Measurements from ENCODE around the gene MYCL. TPM values are rescaled to one million over a fixed set of nuclear protein-coding genes. Genes with fewer than 3 reads are reported as not detected.

MYCL gene
- total RNA-seq, 2 experiments from 2014 or later = 0.34 TPM; not detected in 1

GRCh38 chr1:39865762-39866161 is 36.0 kb downstream of the MYCL start:
- H3K36me3 Mint-ChIP-seq = peaks cover 36% of the 10 kb centered on the region
- H3K27me3 Mint-ChIP-seq = no peaks in the 10 kb centered on the region
- no peak overlapping the region for H3K4me3 Mint-ChIP-seq
- H3K27ac Mint-ChIP-seq = no peak overlapping the region
- peaks cover 2% of the 10 kb centered on the region for H3K9me3 Mint-ChIP-seq
- DNase-seq (no peak), ATAC-seq (ENCODE audit: low read depth) (no peak)
- peaks cover 12% of the 10 kb centered on the region for H3K4me1 Mint-ChIP-seq
- POLR2A ChIA-PET = no interaction called here

- POLR2A ChIA-PET = no interaction called here
- DNase-seq (no peak), ATAC-seq (ENCODE audit: low read depth) (no peak)
- Mint-ChIP-seq H3K36me3 (peaks cover 21% of the 10 kb centered on the region), H3K27me3 (no peaks in the 10 kb centered on the region), H3K4me1 (peaks cover 12% of the 10 kb centered on the region), H3K27ac (peak overlapping the region; percentile 67), H3K9me3 (no peaks in the 10 kb centered on the region), H3K4me3 (no peak overlapping the region)
Measured at GRCh38 chr1:39863177-39863576, 38.5 kb downstream of the MYCL start.

GRCh38 chr1:39861003-39861402 is 40.7 kb downstream of the MYCL start:
- H3K27me3 Mint-ChIP-seq = no peaks in the 10 kb centered on the region
- H3K36me3 Mint-ChIP-seq = peaks cover 21% of the 10 kb centered on the region
- no peak overlapping the region for H3K4me3 Mint-ChIP-seq
- no peak for ATAC-seq (ENCODE audit: low read depth)
- no peak overlapping the region for H3K27ac Mint-ChIP-seq
- POLR2A ChIA-PET = no interaction called here
- H3K4me1 Mint-ChIP-seq = peaks cover 10% of the 10 kb centered on the region
- H3K9me3 Mint-ChIP-seq = no peaks in the 10 kb centered on the region
- DNase-seq = no peak

GRCh38 chr1:39859859-39860812 is 41.6 kb downstream of the MYCL start:
- DNase-seq (no peak), ATAC-seq (ENCODE audit: low read depth) (no peak)
- Mint-ChIP-seq H3K27me3 (no peaks in the 10 kb centered on the region), H3K4me3 (no peak overlapping the region), H3K9me3 (no peaks in the 10 kb centered on the region), H3K27ac (no peak overlapping the region), H3K4me1 (peaks cover 7% of the 10 kb centered on the region), H3K36me3 (peaks cover 19% of the 10 kb centered on the region)
- POLR2A ChIA-PET = no interaction called here

- H3K27me3 Mint-ChIP-seq = no peaks in the 10 kb centered on the region
- ATAC-seq (ENCODE audit: low read depth) (no peak), DNase-seq (no peak)
- H3K4me3 Mint-ChIP-seq = no peak overlapping the region
- H3K9me3 Mint-ChIP-seq = no peaks in the 10 kb centered on the region
- H3K4me1 Mint-ChIP-seq = peaks cover 3% of the 10 kb centered on the region
- H3K27ac Mint-ChIP-seq = no peak overlapping the region
- H3K36me3 Mint-ChIP-seq = peaks cover 19% of the 10 kb centered on the region
- POLR2A ChIA-PET = no interaction called here
Measured at GRCh38 chr1:39858315-39858714, 43.4 kb downstream of the MYCL start.

- H3K4me1 Mint-ChIP-seq = peaks cover 5% of the 10 kb centered on the region
- H3K9me3 Mint-ChIP-seq = no peaks in the 10 kb centered on the region
- no peak overlapping the region for H3K27ac Mint-ChIP-seq
- ATAC-seq (ENCODE audit: low read depth) (no peak), DNase-seq (no peak)
- H3K36me3 Mint-ChIP-seq = peaks cover 19% of the 10 kb centered on the region
- no peak overlapping the region for H3K4me3 Mint-ChIP-seq
- POLR2A ChIA-PET = no interaction called here
- no peaks in the 10 kb centered on the region for H3K27me3 Mint-ChIP-seq
Measured at GRCh38 chr1:39857126-39857878, 44.4 kb downstream of the MYCL start.

GRCh38 chr1:39854738-39855137 is 47.0 kb downstream of the MYCL start:
- Mint-ChIP-seq H3K27me3 (no peaks in the 10 kb centered on the region), H3K4me3 (no peak overlapping the region), H3K27ac (no peak overlapping the region), H3K36me3 (peaks cover 15% of the 10 kb centered on the region), H3K4me1 (peaks cover 5% of the 10 kb centered on the region), H3K9me3 (no peaks in the 10 kb centered on the region)
- ATAC-seq (ENCODE audit: low read depth) (no peak), DNase-seq (no peak)
- POLR2A ChIA-PET = interaction anchor here (0.6 kb wide), 1 partner anchor 23 kb away, joined by 3 read pairs; no protein-coding TSS in a partner anchor

GRCh38 chr1:39854314-39854713 is 47.4 kb downstream of the MYCL start:
- Mint-ChIP-seq H3K36me3 (peaks cover 15% of the 10 kb centered on the region), H3K9me3 (no peaks in the 10 kb centered on the region), H3K4me3 (no peak overlapping the region), H3K27ac (no peak overlapping the region), H3K27me3 (no peaks in the 10 kb centered on the region), H3K4me1 (peaks cover 5% of the 10 kb centered on the region)
- DNase-seq (no peak), ATAC-seq (ENCODE audit: low read depth) (no peak)
- POLR2A ChIA-PET = interaction anchor here (0.6 kb wide), 1 partner anchor 23 kb away, joined by 3 read pairs; no protein-coding TSS in a partner anchor

GRCh38 chr1:39852876-39853275 is 48.8 kb downstream of the MYCL start:
- POLR2A ChIA-PET = no interaction called here
- H3K36me3 Mint-ChIP-seq = peaks cover 16% of the 10 kb centered on the region
- H3K4me1 Mint-ChIP-seq = peaks cover 5% of the 10 kb centered on the region
- no peaks in the 10 kb centered on the region for H3K27me3 Mint-ChIP-seq
- no peak overlapping the region for H3K4me3 Mint-ChIP-seq
- no peaks in the 10 kb centered on the region for H3K9me3 Mint-ChIP-seq
- DNase-seq (no peak), ATAC-seq (ENCODE audit: low read depth) (no peak)
- H3K27ac Mint-ChIP-seq = no peak overlapping the region

- Mint-ChIP-seq H3K4me3 (no peak overlapping the region), H3K4me1 (peaks cover 5% of the 10 kb centered on the region), H3K27me3 (no peaks in the 10 kb centered on the region), H3K27ac (no peak overlapping the region), H3K9me3 (no peaks in the 10 kb centered on the region), H3K36me3 (peaks cover 18% of the 10 kb centered on the region)
- POLR2A ChIA-PET = no interaction called here
- DNase-seq (no peak), ATAC-seq (ENCODE audit: low read depth) (no peak)
Measured at GRCh38 chr1:39852214-39852791, 49.4 kb downstream of the MYCL start.

- no peak overlapping the region for H3K4me3 Mint-ChIP-seq
- no peaks in the 10 kb centered on the region for H3K9me3 Mint-ChIP-seq
- DNase-seq = no peak
- no peak overlapping the region for H3K27ac Mint-ChIP-seq
- peaks cover 20% of the 10 kb centered on the region for H3K36me3 Mint-ChIP-seq
- H3K4me1 Mint-ChIP-seq = peaks cover 10% of the 10 kb centered on the region
- POLR2A ChIA-PET = no interaction called here
- H3K27me3 Mint-ChIP-seq = no peaks in the 10 kb centered on the region
- ATAC-seq (ENCODE audit: low read depth) = no peak
Measured at GRCh38 chr1:39850606-39851216, 51.0 kb downstream of the MYCL start.

GRCh38 chr1:39849203-39849602 is 52.5 kb downstream of the MYCL start:
- DNase-seq (no peak), ATAC-seq (ENCODE audit: low read depth) (no peak)
- Mint-ChIP-seq H3K27me3 (no peaks in the 10 kb centered on the region), H3K4me1 (peaks cover 25% of the 10 kb centered on the region), H3K36me3 (peaks cover 20% of the 10 kb centered on the region), H3K27ac (no peak overlapping the region), H3K9me3 (no peaks in the 10 kb centered on the region), H3K4me3 (no peak overlapping the region)
- POLR2A ChIA-PET = no interaction called here

- POLR2A ChIA-PET = no interaction called here
- Mint-ChIP-seq H3K27me3 (no peaks in the 10 kb centered on the region), H3K27ac (no peak overlapping the region), H3K9me3 (no peaks in the 10 kb centered on the region), H3K4me1 (peaks cover 35% of the 10 kb centered on the region), H3K36me3 (peaks cover 25% of the 10 kb centered on the region), H3K4me3 (no peak overlapping the region)
- no peak for DNase-seq
- ATAC-seq (ENCODE audit: low read depth) = no peak
Measured at GRCh38 chr1:39847940-39848339, 53.8 kb downstream of the MYCL start.

Data from activated naive CD8-positive, alpha-beta T cell treated with anti-CD3 and anti-CD28 coated beads, Interleukin-2, amount 10 ng/mL, durations not matched to agents 7 days and 5 days (primary cell).